ENCODE measurements around the gene STK32B.
"Not testable (repeated sequence)": the region's sequence is repeated elsewhere in the genome, so short reads cannot be mapped to it uniquely, and the experiment has no call there.

The STK32B gene

DNA sequence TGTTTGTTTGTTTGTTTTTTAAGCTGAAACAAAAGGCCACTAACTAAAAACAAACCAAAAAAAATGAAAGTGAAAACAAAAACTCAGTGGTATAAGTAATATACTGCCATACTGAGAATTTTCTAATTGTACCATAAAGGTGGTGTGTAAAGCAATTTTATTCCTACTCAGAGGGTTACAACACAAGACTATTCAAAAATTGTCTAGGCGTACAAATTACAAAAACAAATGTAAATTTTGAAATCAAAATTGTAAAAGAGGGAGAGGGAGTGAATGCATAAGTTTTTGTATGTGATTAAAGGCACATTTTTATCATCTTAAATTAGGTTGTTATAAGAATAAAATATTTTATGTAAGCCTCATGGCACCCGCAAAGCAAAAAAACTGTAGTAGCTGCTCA lies 232.6 kb downstream of the STK32B start:
- TF ChIP-seq LEF1 (IDR thresholded peaks at IDR 0.05; ENCODE audit: borderline replicate concordance) (no peak), HDGF (IDR thresholded peaks at IDR 0.05; ENCODE audit: borderline replicate concordance) (no peak), NFRKB (IDR thresholded peaks at IDR 0.05) (no peak), FOXK2 (IDR thresholded peaks at IDR 0.05) (no peak), L3MBTL2 (conservative IDR thresholded peaks at IDR 0.05) (no peak), ELF4 (IDR thresholded peaks at IDR 0.05) (no peak), SP1 (IDR thresholded peaks at IDR 0.05) (no peak), TARDBP (IDR thresholded peaks at IDR 0.05) (no peak), FOXA1 (IDR thresholded peaks at IDR 0.05) (no peak), FOXM1 (IDR thresholded peaks at IDR 0.05; ENCODE audit: borderline replicate concordance) (no peak), SUZ12 (IDR thresholded peaks at IDR 0.05) (no peak), ZNF384 (IDR thresholded peaks at IDR 0.05) (no peak), ARNT (IDR thresholded peaks at IDR 0.05) (no peak), CTBP1 (IDR thresholded peaks at IDR 0.05; ENCODE audit: borderline replicate concordance) (no peak)
- TF ChIP-seq, protein P1, sequence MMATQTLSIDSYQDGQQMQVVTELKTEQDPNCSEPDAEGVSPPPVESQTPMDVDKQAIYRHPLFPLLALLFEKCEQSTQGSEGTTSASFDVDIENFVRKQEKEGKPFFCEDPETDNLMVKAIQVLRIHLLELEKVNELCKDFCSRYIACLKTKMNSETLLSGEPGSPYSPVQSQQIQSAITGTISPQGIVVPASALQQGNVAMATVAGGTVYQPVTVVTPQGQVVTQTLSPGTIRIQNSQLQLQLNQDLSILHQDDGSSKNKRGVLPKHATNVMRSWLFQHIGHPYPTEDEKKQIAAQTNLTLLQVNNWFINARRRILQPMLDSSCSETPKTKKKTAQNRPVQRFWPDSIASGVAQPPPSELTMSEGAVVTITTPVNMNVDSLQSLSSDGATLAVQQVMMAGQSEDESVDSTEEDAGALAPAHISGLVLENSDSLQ (IDR thresholded peaks at IDR 0.05), result no peak
- no peak for DNase-seq (ENCODE audit: extremely low spot score)
- POLR2A ChIA-PET, result no interaction called here
- CTCF ChIA-PET, result no interaction called here

DNA sequence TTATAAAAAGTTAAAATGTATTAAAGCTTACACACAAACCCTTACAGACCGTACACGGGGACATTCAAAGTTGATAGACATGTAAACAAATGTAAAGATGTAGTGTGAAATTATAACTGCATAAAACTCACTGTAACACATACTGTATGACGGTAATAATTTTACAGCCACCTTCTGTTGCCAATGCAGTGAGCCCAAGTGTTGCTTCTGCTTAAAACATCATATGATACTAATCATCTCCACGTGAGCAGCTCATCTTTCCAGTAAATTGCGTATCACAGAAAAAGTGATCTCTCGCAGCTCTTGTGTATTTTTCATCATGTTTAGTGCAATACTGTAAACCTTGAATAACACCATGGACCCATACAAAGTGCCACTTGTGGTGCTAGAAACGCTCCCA lies 233.2 kb downstream of the STK32B start:
- POLR2A ChIA-PET, result no interaction called here
- CTCF ChIA-PET, result no interaction called here
- TF ChIP-seq, protein P1 (IDR thresholded peaks at IDR 0.05), result no peak
- TF ChIP-seq NFRKB (IDR thresholded peaks at IDR 0.05), result no peak
- TF ChIP-seq TARDBP (IDR thresholded peaks at IDR 0.05), result no peak
- TF ChIP-seq SUZ12 (IDR thresholded peaks at IDR 0.05), result no peak
- no peak for TF ChIP-seq ARNT (IDR thresholded peaks at IDR 0.05)
- no peak for TF ChIP-seq L3MBTL2 (conservative IDR thresholded peaks at IDR 0.05)
- no peak for TF ChIP-seq CTBP1 (IDR thresholded peaks at IDR 0.05; ENCODE audit: borderline replicate concordance)
- no peak for TF ChIP-seq BHLHE40 (IDR thresholded peaks at IDR 0.05; ENCODE audit: borderline replicate concordance)
- no peak for TF ChIP-seq HDGF (IDR thresholded peaks at IDR 0.05; ENCODE audit: borderline replicate concordance)
- TF ChIP-seq LEF1 (IDR thresholded peaks at IDR 0.05; ENCODE audit: borderline replicate concordance), result no peak
- no peak for TF ChIP-seq SP1 (IDR thresholded peaks at IDR 0.05)
- no peak for TF ChIP-seq ZNF384 (IDR thresholded peaks at IDR 0.05)
- TF ChIP-seq FOXK2 (IDR thresholded peaks at IDR 0.05), result no peak
- no peak for TF ChIP-seq FOXA1 (IDR thresholded peaks at IDR 0.05)
- TF ChIP-seq FOXM1 (IDR thresholded peaks at IDR 0.05; ENCODE audit: borderline replicate concordance), result no peak
- no peak for DNase-seq (ENCODE audit: extremely low spot score)

DNA sequence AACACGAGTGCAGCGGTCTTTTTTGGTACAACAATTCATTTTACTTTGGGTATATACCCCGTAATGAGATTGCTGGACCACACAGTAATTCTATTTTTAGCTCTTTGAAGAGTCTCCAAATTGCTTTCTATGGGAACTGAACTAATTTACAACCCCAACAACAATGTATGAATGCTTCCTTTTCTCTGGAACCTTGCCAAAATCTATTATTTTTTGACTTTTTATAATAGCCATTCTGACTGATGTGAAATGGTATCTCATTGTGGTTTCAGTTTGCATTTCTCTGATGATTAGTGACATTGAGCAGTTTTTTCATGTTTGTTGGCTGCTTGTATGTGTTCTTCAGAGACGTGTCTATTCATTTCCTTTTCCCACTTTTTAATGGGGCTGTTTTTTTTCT lies 240.8 kb downstream of the STK32B start:
- no peak for TF ChIP-seq BHLHE40 (IDR thresholded peaks at IDR 0.05; ENCODE audit: borderline replicate concordance)
- TF ChIP-seq LEF1 (IDR thresholded peaks at IDR 0.05; ENCODE audit: borderline replicate concordance), result no peak
- TF ChIP-seq SUZ12 (IDR thresholded peaks at IDR 0.05), result no peak
- TF ChIP-seq FOXA1 (IDR thresholded peaks at IDR 0.05), result no peak
- TF ChIP-seq L3MBTL2 (conservative IDR thresholded peaks at IDR 0.05), result no peak
- no peak for TF ChIP-seq SP1 (IDR thresholded peaks at IDR 0.05)
- TF ChIP-seq ELF4 (IDR thresholded peaks at IDR 0.05), result no peak
- TF ChIP-seq, protein P1 (IDR thresholded peaks at IDR 0.05), result no peak
- no peak for TF ChIP-seq ZNF384 (IDR thresholded peaks at IDR 0.05)
- no peak for TF ChIP-seq FOXK2 (IDR thresholded peaks at IDR 0.05)
- no peak for TF ChIP-seq HDGF (IDR thresholded peaks at IDR 0.05; ENCODE audit: borderline replicate concordance)
- no peak for TF ChIP-seq NFRKB (IDR thresholded peaks at IDR 0.05)
- no peak for TF ChIP-seq FOXM1 (IDR thresholded peaks at IDR 0.05; ENCODE audit: borderline replicate concordance)
- no peak for TF ChIP-seq ARNT (IDR thresholded peaks at IDR 0.05)
- TF ChIP-seq TARDBP (IDR thresholded peaks at IDR 0.05), result no peak
- TF ChIP-seq CTBP1 (IDR thresholded peaks at IDR 0.05; ENCODE audit: borderline replicate concordance), result no peak
- ChIA-PET POLR2A (no interaction called here), CTCF (no interaction called here)
- DNase-seq (ENCODE audit: extremely low spot score), result no peak

DNA sequence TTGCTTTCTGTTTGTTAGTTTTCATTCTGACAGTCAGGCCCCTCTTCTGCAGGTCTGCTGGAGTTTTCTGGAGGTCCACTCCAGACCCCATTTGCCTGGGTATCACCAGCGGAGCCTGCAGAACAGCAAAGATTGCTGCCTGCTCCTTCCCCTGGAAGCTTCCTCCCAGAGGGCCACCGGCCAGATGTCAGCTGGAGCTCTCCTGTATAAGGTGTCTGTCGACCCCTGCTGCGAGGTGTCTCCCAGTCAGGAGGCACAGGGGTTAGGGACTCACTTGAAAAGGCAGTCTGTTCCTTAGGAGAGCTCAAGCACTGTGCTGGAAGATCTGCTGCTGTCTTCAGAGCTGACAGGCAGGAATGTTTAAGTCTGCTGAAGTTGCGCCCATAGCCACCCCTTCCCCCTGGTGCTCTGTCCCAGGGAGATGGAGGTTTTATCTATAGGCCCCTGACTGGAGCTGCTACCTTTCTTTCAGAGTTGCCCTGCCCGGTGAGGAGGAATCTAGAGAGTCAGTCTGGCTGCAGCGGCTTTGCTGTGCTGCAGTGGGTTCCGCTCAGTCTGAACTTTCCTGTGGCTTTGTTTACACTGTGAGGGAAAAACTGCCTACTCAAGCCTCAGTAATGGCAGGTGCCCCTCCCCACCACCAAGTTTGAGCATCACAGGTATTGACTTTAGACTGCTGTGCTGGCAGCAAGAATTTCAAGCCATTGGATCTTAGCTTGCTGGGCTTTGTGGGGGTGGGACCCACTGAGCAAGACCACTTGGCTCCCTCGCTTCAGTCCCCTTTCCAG lies 246.9 kb downstream of the STK32B start:
- DNase-seq (ENCODE audit: extremely low spot score); CTCF ChIA-PET; POLR2A ChIA-PET: not testable (repeated sequence)

DNA sequence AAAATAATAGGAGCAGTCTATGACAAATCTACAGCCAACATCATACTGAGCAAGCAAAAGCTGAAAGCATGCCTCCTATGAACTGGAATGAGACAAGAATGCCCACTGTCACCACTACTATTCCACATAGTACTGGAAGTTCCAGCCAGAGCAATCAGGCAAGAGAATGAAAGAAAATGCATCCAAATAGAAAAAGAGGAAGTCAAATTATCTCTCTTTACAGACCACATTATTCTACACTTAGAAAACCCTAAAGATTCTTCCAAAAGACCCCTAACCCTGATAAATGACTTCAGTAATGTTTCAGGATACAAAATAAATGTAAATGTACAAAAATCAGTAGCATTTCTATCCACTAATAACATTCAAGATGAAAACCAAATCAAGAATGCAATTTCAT lies 249.0 kb downstream of the STK32B start:
- DNase-seq (ENCODE audit: extremely low spot score), result no peak
- ChIA-PET POLR2A (no interaction called here), CTCF (no interaction called here)
- no peak for TF ChIP-seq NFRKB (IDR thresholded peaks at IDR 0.05)
- no peak for TF ChIP-seq FOXM1 (IDR thresholded peaks at IDR 0.05; ENCODE audit: borderline replicate concordance)
- TF ChIP-seq ZNF384 (IDR thresholded peaks at IDR 0.05), result no peak
- TF ChIP-seq SUZ12 (IDR thresholded peaks at IDR 0.05), result no peak
- TF ChIP-seq FOXA1 (IDR thresholded peaks at IDR 0.05), result no peak
- no peak for TF ChIP-seq SP1 (IDR thresholded peaks at IDR 0.05)
- no peak for TF ChIP-seq LEF1 (IDR thresholded peaks at IDR 0.05; ENCODE audit: borderline replicate concordance)
- TF ChIP-seq CTBP1 (IDR thresholded peaks at IDR 0.05; ENCODE audit: borderline replicate concordance), result no peak

DNA sequence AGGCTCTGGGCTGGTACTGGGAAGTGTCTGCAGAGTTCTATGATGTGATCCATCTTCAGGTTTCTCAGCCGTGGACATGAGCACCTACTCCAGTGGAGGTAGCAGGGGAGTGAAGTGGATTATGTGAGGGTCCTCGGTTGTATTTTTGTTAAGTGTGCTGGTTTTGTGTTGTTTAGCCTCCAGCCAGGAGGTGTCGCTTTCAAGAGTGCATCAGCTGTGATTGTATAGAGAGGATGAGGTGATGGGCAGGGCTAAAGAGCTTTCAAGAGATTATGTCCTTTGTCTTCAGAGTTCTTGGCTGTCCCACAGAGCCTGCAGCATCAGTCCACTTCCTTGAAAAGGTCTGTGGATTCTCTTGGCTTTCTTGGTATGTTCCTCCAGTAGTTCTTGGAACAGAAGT lies 256.6 kb downstream of the STK32B start:
- CTCF ChIA-PET, result no interaction called here
- POLR2A ChIA-PET, result no interaction called here

More for the DNA sequence above, 256.6 kb downstream of the STK32B start:
- TF ChIP-seq TARDBP (IDR thresholded peaks at IDR 0.05) (no peak), LEF1 (IDR thresholded peaks at IDR 0.05; ENCODE audit: borderline replicate concordance) (no peak), BHLHE40 (IDR thresholded peaks at IDR 0.05; ENCODE audit: borderline replicate concordance) (no peak), SUZ12 (IDR thresholded peaks at IDR 0.05) (no peak), FOXK2 (IDR thresholded peaks at IDR 0.05) (no peak), ELF4 (IDR thresholded peaks at IDR 0.05) (no peak), L3MBTL2 (conservative IDR thresholded peaks at IDR 0.05) (no peak), HDGF (IDR thresholded peaks at IDR 0.05; ENCODE audit: borderline replicate concordance) (no peak), SP1 (IDR thresholded peaks at IDR 0.05) (no peak), ZNF384 (IDR thresholded peaks at IDR 0.05) (no peak), NFRKB (IDR thresholded peaks at IDR 0.05) (no peak)
- DNase-seq (ENCODE audit: extremely low spot score), result no peak
